ENCODE measurements around the gene ZBTB17.
"Not testable (repeated sequence)": the region's sequence is repeated elsewhere in the genome, so short reads cannot be mapped to it uniquely, and the experiment has no call there.

ZBTB17 gene

GRCh38 chr1:15975805-15976680 lies at the start of gene ZBTB17:
TSS of gene ZBTB17 (minus strand) at chr1:15976101. CDS start at chr1:15948495, 27,606 bp downstream.
- DNase-seq (ENCODE audit: low spot score) = peak; percentile 94

GRCh38 chr1:16023050-16023653 lies 47.3 kb upstream of the ZBTB17 start:
- DNase-seq (ENCODE audit: low spot score) = no peak

GRCh38 chr1:16022393-16022792 lies 46.5 kb upstream of the ZBTB17 start:
- DNase-seq (ENCODE audit: low spot score) = no peak

GRCh38 chr1:16021681-16022080 lies 45.8 kb upstream of the ZBTB17 start, which contains the start of gene CLCNKA:
TSS of gene CLCNKA (plus strand) at chr1:16022036. CDS start at chr1:16022620, 584 bp downstream.
- DNase-seq (ENCODE audit: low spot score) = no peak

GRCh38 chr1:16020878-16021277 lies 45.0 kb upstream of the ZBTB17 start:
- not testable (repeated sequence) for DNase-seq (ENCODE audit: low spot score)

- DNase-seq (ENCODE audit: low spot score) = no peak
Observed at GRCh38 chr1:16020325-16020724, 44.4 kb upstream of the ZBTB17 start.

- DNase-seq (ENCODE audit: low spot score) = peak; percentile 24
Observed at GRCh38 chr1:16019644-16020277, 43.9 kb upstream of the ZBTB17 start.

GRCh38 chr1:16018749-16019643 lies 43.1 kb upstream of the ZBTB17 start:
- no peak for DNase-seq (ENCODE audit: low spot score)

GRCh38 chr1:16018308-16018707 lies 42.4 kb upstream of the ZBTB17 start:
- DNase-seq (ENCODE audit: low spot score) = no peak

- peak; percentile 46 for DNase-seq (ENCODE audit: low spot score)
Observed at GRCh38 chr1:16017461-16018303, 41.8 kb upstream of the ZBTB17 start, which contains the start of gene HSPB7. TSS of gene HSPB7 (minus strand) at chr1:16018043. CDS start at chr1:16017963, 80 bp downstream.

- no peak for DNase-seq (ENCODE audit: low spot score)
Observed at GRCh38 chr1:16017076-16017460, 41.2 kb upstream of the ZBTB17 start.

- DNase-seq (ENCODE audit: low spot score) = no peak
Observed at GRCh38 chr1:16015960-16016901, 40.3 kb upstream of the ZBTB17 start.

- no peak for DNase-seq (ENCODE audit: low spot score)
Observed at GRCh38 chr1:16015491-16015890, 39.6 kb upstream of the ZBTB17 start.

- DNase-seq (ENCODE audit: low spot score) = no peak
Observed at GRCh38 chr1:16014509-16015482, 38.9 kb upstream of the ZBTB17 start.

GRCh38 chr1:16013908-16014258 lies 38.0 kb upstream of the ZBTB17 start:
- DNase-seq (ENCODE audit: low spot score) = no peak

GRCh38 chr1:16013220-16013907 lies 37.5 kb upstream of the ZBTB17 start:
- DNase-seq (ENCODE audit: low spot score) = no peak

- DNase-seq (ENCODE audit: low spot score) = no peak
Observed at GRCh38 chr1:16012590-16013219, 36.8 kb upstream of the ZBTB17 start.
